Left lung (tissue), 10 donors: ENCODE data around the gene NAA15. TPM values are rescaled to one million over a fixed set of nuclear protein-coding genes. Genes with fewer than 3 reads are reported as not detected.
"Not testable (repeated sequence)": the region's sequence is repeated elsewhere in the genome, so short reads cannot be mapped to it uniquely, and the experiment has no call there.

Experiments
- ATAC-seq: fragments of 200-7000 bp; cut with Tn5 transposase; one replicate; pipeline ENCODE4 v1.9.1; 2020; ENCODE audit warnings: moderate library complexity
- DNase-seq, 4 donors: peaks; one replicate each; pipeline ENCODE4 v3.0.0-alpha.2; 2013 to 2020
- H3K27ac ChIP-seq, 2 donors: fragments of 200-600 bp; sonication (generic) in 1 of 2; one replicate each; pipeline versions ENCODE4 v1.5.0 to v1.8.0; 2020 to 2021
- H3K27me3 ChIP-seq, 2 donors: fragments of 200-600 bp; sonication (generic) in 1 of 2; one replicate each; pipeline versions ENCODE4 v1.5.0 to v1.8.0; 2020 to 2021
- H3K36me3 ChIP-seq, 2 donors: fragments of 200-600 bp; sonication (generic) in 1 of 2; one replicate each; pipeline versions ENCODE4 v1.5.0 to v1.8.0; 2020 to 2021
- H3K4me1 ChIP-seq, 2 donors: fragments of 200-600 bp; one replicate each; pipeline ENCODE4 v1.8.0; 2021
- H3K4me3 ChIP-seq, 2 donors: fragments of 200-600 bp; sonication (generic) in 1 of 2; one replicate each; pipeline versions ENCODE4 v1.5.0 to v1.8.0; 2020 to 2021; ENCODE audit warnings: mild to moderate bottlenecking in 1 of 2
- H3K9me3 ChIP-seq, 2 donors: fragments of 200-600 bp; sonication (generic) in 1 of 2; one replicate each; pipeline versions ENCODE4 v1.5.0 to v1.8.0; 2020 to 2021
- CTCF ChIP-seq, 2 donors: fragments of 200-600 bp; sonication (generic) in 1 of 2; IDR thresholded peaks; one replicate each; pipeline versions ENCODE4 v1.5.0 to v1.8.0; 2021; ENCODE audit warnings: antibody characterized with exemption in 2 of 2
- intact Hi-C, 2 donors: fragments of 100-400 bp; cut with DNase I; formaldehyde crosslinking; loops; one replicate each; pipeline versions ENCODE4 v1.11.2 to v1.14.2; 2022
- polyA plus RNA-seq, 6 donors: library from polyadenylated mRNA; unstranded; fragments of 120-200 nt; gene quantifications; one replicate each; pipeline ENCODE4 v1.2.1, GENCODE V29; 2013; ENCODE audit not compliant: insufficient read length in 6 of 6
- total RNA-seq, 2 donors: library from RNA; stranded (reverse); fragmentation: NEBNext Ultra II Directional; extraction: Animal tissue kit (Norgen Biotek cat#: 25700); gene quantifications; one replicate each; pipeline ENCODE4 v1.2.1, GENCODE V29; 2021
- donor health status: DM: no; HTN: yes; CAD: no.
- donor health status: DM: no; HTN: no; CAD: no.

The NAA15 gene
- total and polyA plus RNA-seq, 8 donors: 30.0 to 49.6 (median 32.8) TPM

- Histone ChIP-seq H3K4me1 (peaks cover 16 to 56% of the 10 kb centered on the region in 2 donors), H3K9me3 (no peaks in the 10 kb centered on the region), H3K4me3 (no peak overlapping the region), H3K27me3 (no peaks in the 10 kb centered on the region), H3K27ac (no peak overlapping the region), H3K36me3 (no peaks in the 10 kb centered on the region)
- no peak for TF ChIP-seq CTCF (IDR thresholded peaks at IDR 0.05)
- DNase-seq (no peak), ATAC-seq (no peak)
- intact Hi-C loops: no loop called here
Observed at GRCh38 chr4:139458543-139458942, 157.2 kb downstream of the NAA15 start.

DNA sequence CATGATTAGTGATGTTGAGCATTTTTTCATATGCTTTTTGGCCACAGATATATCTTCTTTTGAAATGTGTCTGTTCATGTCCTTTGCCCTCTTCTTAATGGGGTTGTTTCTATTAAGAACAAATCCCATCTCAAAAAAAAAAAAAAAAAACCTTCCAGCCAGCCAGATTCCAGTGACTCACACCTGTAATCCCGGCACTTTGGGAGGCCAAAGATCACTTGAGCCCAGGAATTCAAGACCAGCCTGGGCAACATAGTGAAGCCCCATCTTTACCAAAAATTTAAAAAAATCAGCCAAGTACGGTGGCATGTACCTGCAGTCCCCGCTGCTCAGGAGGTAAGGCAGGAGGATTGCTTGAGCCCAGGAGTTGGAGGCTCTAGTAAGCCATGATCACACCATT, 157.7 kb downstream of the NAA15 start:
- TF ChIP-seq CTCF (IDR thresholded peaks at IDR 0.05): no peak
- intact Hi-C loops: no loop called here
- ATAC-seq (no peak), DNase-seq (no peak)
- Histone ChIP-seq H3K27me3 (no peaks in the 10 kb centered on the region), H3K4me3 (no peak overlapping the region), H3K27ac (no peak overlapping the region), H3K4me1 (peaks cover 16 to 56% of the 10 kb centered on the region in 2 donors), H3K9me3 (no peaks in the 10 kb centered on the region), H3K36me3 (no peaks in the 10 kb centered on the region)

- Histone ChIP-seq H3K4me1 (peaks cover 13 to 46% of the 10 kb centered on the region in 2 donors), H3K36me3 (no peaks in the 10 kb centered on the region), H3K4me3 (no peak overlapping the region), H3K27me3 (no peaks in the 10 kb centered on the region), H3K9me3 (no peaks in the 10 kb centered on the region), H3K27ac (no peak overlapping the region)
- no peak for DNase-seq
- no peak for TF ChIP-seq CTCF (IDR thresholded peaks at IDR 0.05)
- ATAC-seq: no peak
- intact Hi-C loops: no loop called here
Observed at GRCh38 chr4:139460565-139460964, 159.3 kb downstream of the NAA15 start.

DNA sequence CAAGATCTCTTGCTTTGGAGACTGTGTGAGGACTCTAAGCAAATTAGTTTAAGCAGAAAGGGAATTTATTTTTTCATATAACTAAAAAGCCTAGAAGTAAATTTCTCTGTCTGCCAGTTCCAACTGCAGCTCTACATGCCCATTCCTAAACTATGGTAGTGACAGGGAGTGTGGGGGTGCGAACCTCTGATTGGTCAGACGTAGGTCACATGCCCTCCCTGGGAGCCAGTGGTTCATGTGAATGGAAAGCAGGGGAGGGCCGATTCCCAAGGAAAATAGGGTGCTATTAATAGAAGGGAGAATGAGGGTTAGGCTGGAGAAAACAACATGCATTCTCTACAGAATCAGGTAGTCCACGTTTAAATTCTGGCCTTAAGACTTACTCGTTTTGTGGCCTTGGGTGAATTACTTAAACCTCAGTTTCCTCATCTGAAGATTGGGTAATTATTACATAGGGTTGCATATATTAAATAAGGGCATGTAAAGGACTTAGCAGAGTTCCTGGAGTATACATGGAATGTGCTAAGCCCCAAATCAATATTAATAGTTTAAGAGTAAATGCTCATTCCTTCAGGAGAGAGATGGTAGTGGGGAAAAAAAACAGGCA, 159.8 kb downstream of the NAA15 start:
- DNase-seq (no peak), ATAC-seq (no peak)
- H3K4me1 ChIP-seq: peaks cover 8 to 40% of the 10 kb centered on the region in 2 donors

GRCh38 chr4:139464512-139464911, 163.2 kb downstream of the NAA15 start:
- ATAC-seq, H3K27ac ChIP-seq: not testable (repeated sequence)

More for the DNA sequence above, 159.8 kb downstream of the NAA15 start:
- no peak overlapping the region for H3K27ac ChIP-seq
- H3K4me3 ChIP-seq: no peak overlapping the region
- TF ChIP-seq CTCF (IDR thresholded peaks at IDR 0.05): no peak
- H3K27me3 ChIP-seq: no peaks in the 10 kb centered on the region
- intact Hi-C loops: no loop called here
- H3K9me3 ChIP-seq: no peaks in the 10 kb centered on the region
- no peaks in the 10 kb centered on the region for H3K36me3 ChIP-seq

GRCh38 chr4:139465922-139466321, 164.6 kb downstream of the NAA15 start:
- no peak for ATAC-seq

More at GRCh38 chr4:139464512-139464911, 163.2 kb downstream of the NAA15 start:
- H3K36me3 ChIP-seq, DNase-seq, H3K4me3 ChIP-seq, intact Hi-C loops, H3K9me3 ChIP-seq, H3K27me3 ChIP-seq: not testable (repeated sequence)
- peaks cover 0 to 18% of the 10 kb centered on the region in 2 donors for H3K4me1 ChIP-seq

DNA sequence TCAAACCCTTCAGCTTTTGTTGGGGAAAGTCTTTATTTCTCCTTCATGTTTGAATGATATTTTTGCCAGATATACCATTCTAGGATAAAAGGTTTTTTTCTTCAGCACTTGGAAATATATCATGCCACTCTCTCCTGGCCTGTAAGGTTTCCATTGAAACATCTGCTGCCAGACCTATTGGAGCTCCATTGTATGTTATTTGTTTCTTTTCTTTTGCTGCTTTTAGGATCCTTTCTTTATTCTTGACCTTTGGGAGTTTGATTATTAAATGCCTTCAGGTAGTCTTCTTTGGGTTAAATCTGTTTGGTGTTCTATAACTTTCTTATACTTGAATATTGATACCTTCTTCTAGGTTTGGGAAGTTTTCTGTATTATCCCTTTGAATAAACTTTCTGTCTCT, 167.5 kb downstream of the NAA15 start:
- H3K4me1 ChIP-seq, H3K4me3 ChIP-seq, H3K27me3 ChIP-seq, ATAC-seq, H3K27ac ChIP-seq, DNase-seq, H3K9me3 ChIP-seq, intact Hi-C loops: not testable (repeated sequence)
- peaks cover 0 to 14% of the 10 kb centered on the region in 2 donors for H3K36me3 ChIP-seq

More at GRCh38 chr4:139465922-139466321, 164.6 kb downstream of the NAA15 start:
- H3K27ac ChIP-seq: no peak overlapping the region
- H3K36me3 ChIP-seq: no peaks in the 10 kb centered on the region
- intact Hi-C loops: no loop called here
- DNase-seq: no peak
- peaks cover 0 to 5% of the 10 kb centered on the region in 2 donors for H3K9me3 ChIP-seq
- H3K4me1 ChIP-seq: peaks cover 0 to 6% of the 10 kb centered on the region in 2 donors
- H3K4me3 ChIP-seq: no peak overlapping the region
- H3K27me3 ChIP-seq: no peaks in the 10 kb centered on the region
- no peak for TF ChIP-seq CTCF (IDR thresholded peaks at IDR 0.05)
